Stimulated activated memory B cell treated with anti-CD40 and anti-IgM and Interleukin-4, amounts not matched to agents 10 μg/mL and 1 μg/mL and 100 μg/mL, for 72 hours (primary cell): ENCODE measurements around the gene RAPGEF3.

Experiments used
- ATAC-seq: fragments of 150-1000 bp; cut with Tn5 transposase; 2 replicates; pipeline ENCODE4 v1.10.0; 2021
- H3K27ac Mint-ChIP-seq: one replicate; pipeline ENCODE4 v1.8.0; 2022; ENCODE audit warnings: mild to moderate bottlenecking, mixed read lengths
- H3K27me3 Mint-ChIP-seq: one replicate; pipeline ENCODE4 v1.8.0; 2022; ENCODE audit warnings: mixed read lengths
- H3K36me3 Mint-ChIP-seq: one replicate; pipeline ENCODE4 v1.8.0; 2022; ENCODE audit warnings: mixed read lengths
- H3K4me1 Mint-ChIP-seq: one replicate; pipeline ENCODE4 v1.8.0; 2022; ENCODE audit warnings: mixed read lengths
- H3K4me3 Mint-ChIP-seq: one replicate; pipeline ENCODE4 v1.8.0; 2022; ENCODE audit warnings: mild to moderate bottlenecking, moderate library complexity, mixed read lengths
- H3K9me3 Mint-ChIP-seq: one replicate; pipeline ENCODE4 v1.8.0; 2022; ENCODE audit warnings: mixed read lengths

The RAPGEF3 gene

GRCh38 chr12:47718531-47718930 lies 40.1 kb downstream of the RAPGEF3 start:
- Mint-ChIP-seq H3K9me3 (no peaks in the 10 kb centered on the region), H3K27me3 (no peaks in the 10 kb centered on the region), H3K36me3 (peaks cover 29% of the 10 kb centered on the region), H3K27ac (peak overlapping the region; percentile 79), H3K4me3 (no peak overlapping the region), H3K4me1 (peaks cover 38% of the 10 kb centered on the region)
- ATAC-seq: no peak

GRCh38 chr12:47717443-47718193 lies 41.1 kb downstream of the RAPGEF3 start:
- H3K4me3 Mint-ChIP-seq: no peak overlapping the region
- ATAC-seq: peak; percentile 44
- H3K4me1 Mint-ChIP-seq: peaks cover 40% of the 10 kb centered on the region
- no peaks in the 10 kb centered on the region for H3K27me3 Mint-ChIP-seq
- H3K9me3 Mint-ChIP-seq: no peaks in the 10 kb centered on the region
- H3K36me3 Mint-ChIP-seq: peaks cover 25% of the 10 kb centered on the region
- H3K27ac Mint-ChIP-seq: peak overlapping the region; percentile 79

GRCh38 chr12:47717046-47717442 lies 41.6 kb downstream of the RAPGEF3 start:
- Mint-ChIP-seq H3K9me3 (no peaks in the 10 kb centered on the region), H3K36me3 (peaks cover 22% of the 10 kb centered on the region), H3K27me3 (no peaks in the 10 kb centered on the region), H3K27ac (peak overlapping the region; percentile 79), H3K4me1 (peaks cover 46% of the 10 kb centered on the region), H3K4me3 (no peak overlapping the region)
- ATAC-seq: no peak

GRCh38 chr12:47715877-47716548 lies 42.7 kb downstream of the RAPGEF3 start:
- Mint-ChIP-seq H3K27ac (peak overlapping the region; percentile 48), H3K4me3 (no peak overlapping the region), H3K9me3 (no peaks in the 10 kb centered on the region), H3K36me3 (peaks cover 12% of the 10 kb centered on the region), H3K27me3 (no peaks in the 10 kb centered on the region), H3K4me1 (peaks cover 50% of the 10 kb centered on the region)
- no peak for ATAC-seq

- Mint-ChIP-seq H3K27me3 (no peaks in the 10 kb centered on the region), H3K4me3 (no peak overlapping the region), H3K27ac (peak overlapping the region; percentile 48), H3K36me3 (peaks cover 8% of the 10 kb centered on the region), H3K9me3 (no peaks in the 10 kb centered on the region), H3K4me1 (peaks cover 55% of the 10 kb centered on the region)
- peak; percentile 90 for ATAC-seq
Observed at GRCh38 chr12:47715393-47715876, 43.2 kb downstream of the RAPGEF3 start.

GRCh38 chr12:47714826-47715386 lies 43.8 kb downstream of the RAPGEF3 start:
- no peaks in the 10 kb centered on the region for H3K9me3 Mint-ChIP-seq
- peak; percentile 71 for ATAC-seq
- peaks cover 61% of the 10 kb centered on the region for H3K4me1 Mint-ChIP-seq
- H3K4me3 Mint-ChIP-seq: no peak overlapping the region
- H3K36me3 Mint-ChIP-seq: peaks cover 7% of the 10 kb centered on the region
- H3K27me3 Mint-ChIP-seq: no peaks in the 10 kb centered on the region
- H3K27ac Mint-ChIP-seq: peak overlapping the region; percentile 48

- Mint-ChIP-seq H3K9me3 (no peaks in the 10 kb centered on the region), H3K27me3 (no peaks in the 10 kb centered on the region), H3K4me1 (peaks cover 76% of the 10 kb centered on the region), H3K36me3 (no peaks in the 10 kb centered on the region), H3K4me3 (no peak overlapping the region), H3K27ac (peak overlapping the region; percentile 50)
- no peak for ATAC-seq
Observed at GRCh38 chr12:47712171-47712570, 46.5 kb downstream of the RAPGEF3 start.

GRCh38 chr12:47711448-47711847 lies 47.2 kb downstream of the RAPGEF3 start:
- Mint-ChIP-seq H3K27ac (peak overlapping the region; percentile 99), H3K4me1 (peaks cover 81% of the 10 kb centered on the region), H3K9me3 (no peaks in the 10 kb centered on the region), H3K4me3 (no peak overlapping the region), H3K27me3 (no peaks in the 10 kb centered on the region), H3K36me3 (no peaks in the 10 kb centered on the region)
- no peak for ATAC-seq

GRCh38 chr12:47710278-47710677 lies 48.4 kb downstream of the RAPGEF3 start:
- H3K27me3 Mint-ChIP-seq: no peaks in the 10 kb centered on the region
- H3K27ac Mint-ChIP-seq: peak overlapping the region; percentile 99
- no peaks in the 10 kb centered on the region for H3K9me3 Mint-ChIP-seq
- H3K4me1 Mint-ChIP-seq: peaks cover 74% of the 10 kb centered on the region
- H3K36me3 Mint-ChIP-seq: no peaks in the 10 kb centered on the region
- no peak overlapping the region for H3K4me3 Mint-ChIP-seq
- ATAC-seq: peak; percentile 5

GRCh38 chr12:47709671-47710070 lies 49.0 kb downstream of the RAPGEF3 start:
- H3K9me3 Mint-ChIP-seq: no peaks in the 10 kb centered on the region
- H3K4me1 Mint-ChIP-seq: peaks cover 74% of the 10 kb centered on the region
- ATAC-seq: peak; percentile 66
- no peaks in the 10 kb centered on the region for H3K36me3 Mint-ChIP-seq
- H3K4me3 Mint-ChIP-seq: peak overlapping the region; percentile 49
- no peaks in the 10 kb centered on the region for H3K27me3 Mint-ChIP-seq
- H3K27ac Mint-ChIP-seq: peak overlapping the region; percentile 99

GRCh38 chr12:47709237-47709636 lies 49.4 kb downstream of the RAPGEF3 start:
- Mint-ChIP-seq H3K4me3 (peak overlapping the region; percentile 49), H3K9me3 (no peaks in the 10 kb centered on the region), H3K27ac (peak overlapping the region; percentile 99), H3K4me1 (peaks cover 73% of the 10 kb centered on the region), H3K27me3 (no peaks in the 10 kb centered on the region), H3K36me3 (peaks cover under 1% of the 10 kb centered on the region)
- no peak for ATAC-seq

- Mint-ChIP-seq H3K27ac (peak overlapping the region; percentile 99), H3K36me3 (peaks cover 11% of the 10 kb centered on the region), H3K4me1 (peaks cover 77% of the 10 kb centered on the region), H3K9me3 (no peaks in the 10 kb centered on the region), H3K4me3 (peak overlapping the region; percentile 41), H3K27me3 (no peaks in the 10 kb centered on the region)
- ATAC-seq: no peak
Observed at GRCh38 chr12:47707905-47708543, 50.7 kb downstream of the RAPGEF3 start.

GRCh38 chr12:47707355-47707754 lies 51.3 kb downstream of the RAPGEF3 start:
- Mint-ChIP-seq H3K4me3 (peak overlapping the region; percentile 34), H3K4me1 (peaks cover 72% of the 10 kb centered on the region), H3K27ac (peak overlapping the region; percentile 99), H3K9me3 (no peaks in the 10 kb centered on the region), H3K27me3 (no peaks in the 10 kb centered on the region), H3K36me3 (peaks cover 11% of the 10 kb centered on the region)
- no peak for ATAC-seq

GRCh38 chr12:47705566-47706425 lies 52.9 kb downstream of the RAPGEF3 start, which contains the start of gene RPAP3:
TSS of gene RPAP3 (minus strand) at chr12:47706030. CDS start at chr12:47702840, 3,190 bp downstream.
- peaks cover 15% of the 10 kb centered on the region for H3K36me3 Mint-ChIP-seq

More at GRCh38 chr12:47705566-47706425, 52.9 kb downstream of the RAPGEF3 start, which contains the start of gene RPAP3:
- Mint-ChIP-seq H3K27me3 (no peaks in the 10 kb centered on the region), H3K9me3 (no peaks in the 10 kb centered on the region), H3K27ac (peak within 1 kb of the TSS; percentile 99), H3K4me1 (peaks cover 63% of the 10 kb centered on the region), H3K4me3 (peak within 1 kb of the TSS; percentile 98)
- ATAC-seq: peak; percentile 94
